Measurements from ENCODE around the gene FLOT2. TPM values are rescaled to one million over a fixed set of nuclear protein-coding genes. Genes with fewer than 3 reads are reported as not detected.

Gene FLOT2
- total RNA-seq, 1 donor from 2014 or later, result 56.2 TPM

DNA sequence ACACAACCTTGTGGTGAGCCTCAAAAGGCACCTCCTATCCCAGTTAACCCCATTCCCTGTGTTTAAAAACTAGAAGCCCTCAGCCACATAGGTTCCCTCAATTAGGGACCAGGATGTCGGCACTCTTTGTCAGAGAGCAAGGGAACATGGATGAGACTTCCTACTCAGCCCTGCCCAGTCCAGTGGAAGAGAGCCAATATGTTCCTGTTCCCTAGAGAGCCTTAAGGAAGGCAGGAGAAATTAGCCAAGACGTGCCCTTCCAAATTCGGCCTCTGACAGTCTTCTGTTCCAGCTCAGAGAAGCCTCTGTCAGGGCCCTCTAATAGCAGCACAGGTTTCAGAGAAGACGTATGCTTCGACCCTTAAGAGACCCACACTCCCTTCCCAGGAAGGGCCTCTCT lies 19.9 kb upstream of the FLOT2 start:
- no peak overlapping the region for H3K4me3 ChIP-seq
- no peaks in the 10 kb centered on the region for H3K9me3 ChIP-seq
- H3K4me1 ChIP-seq, result no peaks in the 10 kb centered on the region
- peaks cover 0 to 93% of the 10 kb centered on the region in 2 donors for H3K36me3 ChIP-seq
- no peak for DNase-seq (ENCODE audit: extremely low spot score in 2 of 2)
- intact Hi-C loops (cut with DNase I), result no loop called here
- no peak overlapping the region for H3K27ac ChIP-seq
- no peak for TF ChIP-seq CTCF (IDR thresholded peaks at IDR 0.05)
- TF ChIP-seq POLR2A (IDR thresholded peaks at IDR 0.05), result no peak
- no peak for TF ChIP-seq POLR2AphosphoS5 (IDR thresholded peaks at IDR 0.05; ENCODE audit: insufficient read depth in 1 of 2, low read depth in 1 of 2)
- H3K27me3 ChIP-seq, result no peaks in the 10 kb centered on the region

DNA sequence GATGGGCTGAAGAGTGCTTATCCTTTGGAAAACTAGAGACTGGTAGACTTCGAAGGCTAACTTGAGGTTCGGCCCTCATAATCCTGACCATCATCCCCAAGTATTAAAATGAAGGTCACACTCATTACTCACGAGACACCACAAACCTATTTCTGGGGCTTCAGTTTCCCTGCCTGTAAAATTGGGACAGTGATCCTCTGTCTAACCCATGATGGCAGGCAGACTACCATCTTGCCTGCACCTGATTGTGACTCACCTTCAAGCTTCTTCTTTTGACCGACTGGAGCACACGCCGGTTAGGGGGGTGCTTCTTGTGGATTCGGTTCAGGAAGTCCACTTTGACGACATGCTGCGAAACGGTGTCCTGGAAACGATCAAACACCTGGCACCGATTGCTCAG lies 19.5 kb upstream of the FLOT2 start:
- Histone ChIP-seq H3K27ac (no peak overlapping the region), H3K4me3 (no peak overlapping the region)
- intact Hi-C loops (cut with DNase I), result no loop called here

DNA sequence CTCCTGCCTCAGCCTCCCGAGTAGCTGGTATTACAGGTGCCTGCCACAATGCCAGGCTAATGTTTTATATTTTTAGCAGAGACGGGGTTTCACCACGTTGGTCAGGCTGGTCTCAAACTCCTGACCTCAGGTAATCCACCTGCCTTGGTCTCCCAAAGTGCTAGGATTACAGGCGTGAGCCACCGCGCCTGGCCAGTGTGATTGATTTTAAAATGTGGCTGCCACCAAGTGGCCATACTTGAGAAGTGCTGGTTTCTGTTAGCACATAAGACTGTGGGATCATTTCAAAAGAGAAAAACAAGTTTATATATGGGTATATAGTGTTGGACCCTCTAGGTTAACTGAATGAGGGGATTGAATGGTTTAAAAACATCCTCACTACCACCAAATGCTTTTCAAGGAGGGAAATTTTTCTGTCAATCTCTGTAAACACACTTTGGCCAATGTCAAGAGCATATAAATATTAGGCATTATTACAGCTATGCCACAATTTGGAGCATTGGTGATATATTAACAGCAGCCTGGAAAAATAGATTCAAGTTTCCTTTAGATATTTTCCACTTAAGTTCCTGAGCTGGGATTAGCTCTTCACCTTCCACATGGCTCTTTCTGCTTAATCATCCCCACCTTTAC lies 18.9 kb upstream of the FLOT2 start:
- peaks cover 0 to 94% of the 10 kb centered on the region in 2 donors for H3K36me3 ChIP-seq

More for the DNA sequence above, 19.5 kb upstream of the FLOT2 start:
- Histone ChIP-seq H3K4me1 (no peaks in the 10 kb centered on the region), H3K36me3 (peaks cover 0 to 93% of the 10 kb centered on the region in 2 donors), H3K27me3 (no peaks in the 10 kb centered on the region), H3K9me3 (no peaks in the 10 kb centered on the region)
- no peak for DNase-seq (ENCODE audit: extremely low spot score in 2 of 2)
- TF ChIP-seq POLR2A (IDR thresholded peaks at IDR 0.05) (no peak), CTCF (IDR thresholded peaks at IDR 0.05) (no peak), POLR2AphosphoS5 (IDR thresholded peaks at IDR 0.05; ENCODE audit: insufficient read depth in 1 of 2, low read depth in 1 of 2) (no peak)

GRCh38 chr17:28912938-28913333 lies 15.4 kb upstream of the FLOT2 start:
- Histone ChIP-seq H3K4me3 (no peak overlapping the region), H3K9me3 (no peaks in the 10 kb centered on the region), H3K27me3 (no peaks in the 10 kb centered on the region), H3K27ac (no peak overlapping the region), H3K36me3 (peaks cover 0 to 85% of the 10 kb centered on the region in 2 donors), H3K4me1 (peaks cover 18% of the 10 kb centered on the region)
- TF ChIP-seq POLR2A (IDR thresholded peaks at IDR 0.05) (no peak), CTCF (IDR thresholded peaks at IDR 0.05) (no peak), POLR2AphosphoS5 (IDR thresholded peaks at IDR 0.05; ENCODE audit: insufficient read depth in 1 of 2, low read depth in 1 of 2) (no peak)
- intact Hi-C loops (cut with DNase I), result no loop called here
- no peak for DNase-seq (ENCODE audit: extremely low spot score in 2 of 2)

More for the DNA sequence above, 18.9 kb upstream of the FLOT2 start:
- DNase-seq (ENCODE audit: extremely low spot score in 2 of 2), result no peak
- H3K27me3 ChIP-seq, result no peaks in the 10 kb centered on the region
- intact Hi-C loops (cut with DNase I), result no loop called here
- H3K4me1 ChIP-seq, result no peaks in the 10 kb centered on the region
- H3K27ac ChIP-seq, result no peak overlapping the region
- TF ChIP-seq POLR2AphosphoS5 (IDR thresholded peaks at IDR 0.05; ENCODE audit: insufficient read depth in 1 of 2, low read depth in 1 of 2) (peak in 1 of 2 donors; percentile 20), POLR2A (IDR thresholded peaks at IDR 0.05) (no peak), CTCF (IDR thresholded peaks at IDR 0.05) (peak; percentile 36 to 60 (median 45))
- H3K9me3 ChIP-seq, result no peaks in the 10 kb centered on the region
- H3K4me3 ChIP-seq, result no peak overlapping the region

DNA sequence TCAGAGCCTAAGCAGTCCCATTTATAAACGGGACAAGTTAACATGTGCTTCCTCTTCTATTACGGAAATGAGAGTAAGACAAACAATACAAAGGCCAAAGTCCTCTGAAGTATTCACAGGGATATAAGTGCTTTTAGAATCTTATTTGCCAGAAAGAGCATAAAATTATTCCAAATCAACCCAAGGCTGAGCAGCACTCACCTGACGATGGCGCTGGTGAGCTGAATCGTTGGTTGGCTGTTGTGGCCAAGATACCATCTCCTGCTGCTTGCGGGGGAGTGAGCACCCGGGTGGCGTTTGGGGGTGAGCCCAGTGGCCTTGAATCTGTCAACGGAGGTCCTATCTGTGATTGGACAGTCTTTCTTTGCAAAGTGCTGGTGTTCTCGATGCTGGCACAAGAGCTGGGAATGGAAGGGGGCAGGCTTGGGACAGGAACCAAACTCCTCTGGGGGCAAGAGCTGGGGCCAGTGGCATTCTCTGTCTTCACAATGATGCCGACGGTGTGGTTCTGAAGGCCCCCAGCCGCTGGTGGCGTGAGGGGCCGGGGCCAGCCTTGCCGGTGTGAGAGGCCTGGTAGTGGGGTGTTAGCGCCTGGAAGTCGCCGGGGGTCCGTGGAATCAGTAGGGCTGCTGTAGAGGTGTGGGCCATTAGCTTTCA lies 14.9 kb upstream of the FLOT2 start:
- H3K36me3 ChIP-seq, result peaks cover 0 to 79% of the 10 kb centered on the region in 2 donors
- no peaks in the 10 kb centered on the region for H3K9me3 ChIP-seq
- peak in 1 of 2 donors; percentile 11 for TF ChIP-seq POLR2AphosphoS5 (IDR thresholded peaks at IDR 0.05; ENCODE audit: insufficient read depth in 1 of 2, low read depth in 1 of 2)
- TF ChIP-seq CTCF (IDR thresholded peaks at IDR 0.05), result no peak
- H3K4me1 ChIP-seq, result peaks cover 23% of the 10 kb centered on the region
- H3K27me3 ChIP-seq, result no peaks in the 10 kb centered on the region
- no peak overlapping the region for H3K27ac ChIP-seq
- no peak for DNase-seq (ENCODE audit: extremely low spot score in 2 of 2)
- no peak overlapping the region for H3K4me3 ChIP-seq
- intact Hi-C loops (cut with DNase I), result no loop called here
